ENCODE measurements around the gene ARRDC2. TPM values are rescaled to one million over a fixed set of nuclear protein-coding genes. Genes with fewer than 3 reads are reported as not detected.
A peak's percentile ranks its signal among the peaks of the same experiment; 100 is the strongest.

The ARRDC2 gene
- total RNA-seq, 2 donors from 2014 or later: 21.0 to 27.7 TPM

- ATAC-seq: peak; percentile 87
- peak; percentile 83 to 90 for DNase-seq
- intact Hi-C loops (cut with DNase I, micrococcal nuclease): no loop called here
Measured at GRCh38 chr19:18044825-18045304, 36.9 kb downstream of the ARRDC2 start.

- no peak for ATAC-seq
Measured at GRCh38 chr19:18045307-18046050, 37.5 kb downstream of the ARRDC2 start.

GRCh38 chr19:18046059-18046718 lies 38.2 kb downstream of the ARRDC2 start:
- ATAC-seq: no peak
- DNase-seq: no peak
- intact Hi-C loops (cut with DNase I, micrococcal nuclease): no loop called here

More at GRCh38 chr19:18045307-18046050, 37.5 kb downstream of the ARRDC2 start:
- intact Hi-C loops (cut with DNase I, micrococcal nuclease): no loop called here
- no peak for DNase-seq

- intact Hi-C loops (cut with DNase I, micrococcal nuclease): no loop called here
- ATAC-seq: peak; percentile 63
Measured at GRCh38 chr19:18049385-18049784, 41.4 kb downstream of the ARRDC2 start.

GRCh38 chr19:18051887-18052286 lies 43.9 kb downstream of the ARRDC2 start:
- DNase-seq (no peak), ATAC-seq (no peak)
- intact Hi-C loops (cut with DNase I, micrococcal nuclease): no loop called here

More at GRCh38 chr19:18049385-18049784, 41.4 kb downstream of the ARRDC2 start:
- peak; percentile 78 to 89 for DNase-seq

- no peak for DNase-seq
- ATAC-seq: no peak
- intact Hi-C loops (cut with DNase I, micrococcal nuclease): no loop called here
Measured at GRCh38 chr19:18053576-18054219, 45.7 kb downstream of the ARRDC2 start.

GRCh38 chr19:18055967-18056366 lies 48.0 kb downstream of the ARRDC2 start:
- intact Hi-C loops (cut with DNase I, micrococcal nuclease): loop anchor here (5.0 kb wide), 1 partner anchor 49 kb away; the partner anchor contains the start of gene ARRDC2 (in 2 of the 2)
- ATAC-seq (no peak), DNase-seq (no peak)

GRCh38 chr19:18057557-18057956 lies 49.6 kb downstream of the ARRDC2 start:
- intact Hi-C loops (cut with DNase I, micrococcal nuclease): loop anchor here (5.0 kb wide), 1 partner anchor 50 kb away; the partner anchor contains the start of gene ARRDC2 (in 2 of the 2)
- ATAC-seq (peak; percentile 48), DNase-seq (peak in 1 of 2 donors; percentile 39)

GRCh38 chr19:18058208-18059009 lies 50.4 kb downstream of the ARRDC2 start:
- ATAC-seq (peak; percentile 93), DNase-seq (peak; percentile 62 to 84)
- intact Hi-C loops (cut with DNase I, micrococcal nuclease): loop anchor here (5.0 kb wide), 1 partner anchor 51 kb away; the partner anchor contains the start of gene ARRDC2 (in 2 of the 2)

- intact Hi-C loops (cut with DNase I, micrococcal nuclease): loop anchor here (5.0 kb wide), 1 partner anchor 52 kb away; the partner anchor contains the start of gene ARRDC2 (in 2 of the 2)
- DNase-seq: no peak
Measured at GRCh38 chr19:18059297-18059696, 51.3 kb downstream of the ARRDC2 start.

GRCh38 chr19:18059902-18060301 lies 51.9 kb downstream of the ARRDC2 start:
- ATAC-seq (no peak), DNase-seq (no peak)
- intact Hi-C loops (cut with DNase I, micrococcal nuclease): loop anchor here (5.0 kb wide), 1 partner anchor 53 kb away; the partner anchor contains the start of gene ARRDC2 (in 2 of the 2)

More at GRCh38 chr19:18059297-18059696, 51.3 kb downstream of the ARRDC2 start:
- no peak for ATAC-seq

- DNase-seq (no peak), ATAC-seq (no peak)
- intact Hi-C loops (cut with DNase I, micrococcal nuclease): no loop called here
Measured at GRCh38 chr19:18060472-18060871, 52.5 kb downstream of the ARRDC2 start.

GRCh38 chr19:18062028-18062427 lies 54.1 kb downstream of the ARRDC2 start:
- ATAC-seq (no peak), DNase-seq (no peak)
- intact Hi-C loops (cut with DNase I, micrococcal nuclease): no loop called here

- ATAC-seq (no peak), DNase-seq (no peak)
- intact Hi-C loops (cut with DNase I, micrococcal nuclease): no loop called here
Measured at GRCh38 chr19:18063463-18063862, 55.5 kb downstream of the ARRDC2 start.
